HEK293T (cell line): Measurements from ENCODE around the gene RASSF5.

Experiments
- ARNT ChIP-seq: fragments of 450-650 bp; IDR thresholded peaks from 2 replicates; pipeline ENCODE4 v1.6.1; 2017; ENCODE audit warnings: mild to moderate bottlenecking
- BHLHE40 ChIP-seq: fragments of 450-650 bp; IDR thresholded peaks from 2 replicates; pipeline ENCODE4 v1.6.1; 2016; ENCODE audit warnings: mild to moderate bottlenecking, moderate library complexity, borderline replicate concordance
- ELF4 ChIP-seq: fragments of 450-650 bp; IDR thresholded peaks from 2 replicates; pipeline ENCODE4 v1.6.1; 2017; ENCODE audit warnings: antibody characterized with exemption
- FOXA1 ChIP-seq: fragments of 450-650 bp; IDR thresholded peaks from 2 replicates; pipeline ENCODE4 v1.6.1; 2016; ENCODE audit warnings: mild to moderate bottlenecking
- FOXK2 ChIP-seq: fragments of 450-650 bp; IDR thresholded peaks from 2 replicates; pipeline ENCODE4 v1.6.1; 2016; ENCODE audit warnings: mild to moderate bottlenecking
- FOXM1 ChIP-seq: fragments of 450-650 bp; IDR thresholded peaks from 2 replicates; pipeline ENCODE4 v1.6.1; 2017; ENCODE audit warnings: mild to moderate bottlenecking, borderline replicate concordance
- HDGF ChIP-seq: fragments of 450-650 bp; IDR thresholded peaks from 2 replicates; pipeline ENCODE4 v1.6.1; 2017; ENCODE audit warnings: antibody characterized with exemption, borderline replicate concordance
- LEF1 ChIP-seq: fragments of 450-650 bp; IDR thresholded peaks from 2 replicates; pipeline ENCODE4 v1.6.1; 2017; ENCODE audit warnings: mild to moderate bottlenecking, borderline replicate concordance
- NFRKB ChIP-seq: fragments of 450-650 bp; IDR thresholded peaks from 2 replicates; pipeline ENCODE4 v1.6.1; 2016; ENCODE audit warnings: mild to moderate bottlenecking, moderate library complexity
- PKNOX1 ChIP-seq: fragments of 450-650 bp; IDR thresholded peaks from 2 replicates; pipeline ENCODE4 v1.6.1; 2016
- SP1 ChIP-seq: fragments of 450-650 bp; IDR thresholded peaks from 2 replicates; pipeline ENCODE4 v1.6.1; 2017
- TARDBP ChIP-seq: fragments of 450-650 bp; IDR thresholded peaks from 2 replicates; pipeline ENCODE4 v1.6.1; 2016
- ZNF384 ChIP-seq: fragments of 450-650 bp; IDR thresholded peaks from 2 replicates; pipeline ENCODE4 v1.6.1; 2016

GRCh38 chr1:206466840-206467649 is 40.3 kb upstream of the RASSF5 start:
- TF ChIP-seq TARDBP (no peak), SP1 (no peak), BHLHE40 (no peak), NFRKB (no peak), FOXA1 (no peak), PKNOX1 (no peak), FOXK2 (no peak), FOXM1 (no peak), HDGF (no peak), LEF1 (no peak), ZNF384 (no peak), ARNT (no peak), ELF4 (no peak)
